SK-N-MC (cell line): ENCODE data around the gene CIBAR2.

Source experiments
- EZH2 ChIP-seq: fragments of 200-600 bp; sonication (generic); IDR thresholded peaks from one replicate; pipeline ENCODE4 v1.6.1; 2017; ENCODE audit warnings: antibody characterized with exemption
- FOXP2 ChIP-seq: optimal IDR thresholded peaks from 2 replicates; pipeline ENCODE3; 2011; ENCODE audit warnings: mild to moderate bottlenecking, moderate library complexity; ENCODE audit not compliant: insufficient read depth; ENCODE audit errors: extremely low read length, control extremely low read depth
- POLR2AphosphoS5 ChIP-seq: IDR thresholded peaks from 2 replicates; pipeline ENCODE4 v1.6.1; 2012; ENCODE audit warnings: mild to moderate bottlenecking, low read depth, low read length, borderline replicate concordance

GRCh38 chr16:85094812-85095211 is 17.5 kb downstream of the CIBAR2 start:
- TF ChIP-seq POLR2AphosphoS5 (no peak), EZH2 (no peak), FOXP2 (no peak)
